ENCODE data around the gene TAOK3. TPM values are rescaled to one million over a fixed set of nuclear protein-coding genes. Genes with fewer than 3 reads are reported as not detected.

The TAOK3 gene
- total RNA-seq, 1 experiment from 2014 or later, result 39.1 TPM

DNA sequence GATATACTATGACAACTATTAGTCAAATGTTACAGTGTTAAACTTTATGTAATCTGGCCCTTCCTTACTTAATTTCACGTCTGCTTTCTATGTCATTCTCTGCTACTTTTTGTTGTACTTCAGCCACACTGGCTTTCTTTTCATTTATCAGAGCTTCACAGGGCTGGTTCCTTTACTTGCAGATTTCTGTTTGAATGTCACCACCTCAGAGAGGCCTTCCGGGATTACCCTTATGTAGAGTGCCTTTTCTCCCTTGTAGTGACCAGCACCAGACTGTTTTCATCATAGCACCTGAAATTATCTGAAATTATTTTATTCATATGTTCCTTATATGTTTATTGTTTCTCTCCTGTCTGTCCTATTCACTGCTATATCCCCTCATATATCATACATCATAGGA lies 75.4 kb downstream of the TAOK3 start:
- Mint-ChIP-seq H3K4me3 (ENCODE audit: low read depth, unreplicated experiment) (no peak overlapping the region), H3K36me3 (ENCODE audit: insufficient read depth, unreplicated experiment) (no peaks in the 10 kb centered on the region), H3K27ac (ENCODE audit: unreplicated experiment) (no peak overlapping the region), H3K4me1 (ENCODE audit: low read depth, unreplicated experiment) (peaks cover 25% of the 10 kb centered on the region), H3K27me3 (ENCODE audit: unreplicated experiment) (no peaks in the 10 kb centered on the region), H3K9me3 (ENCODE audit: low read depth, unreplicated experiment) (no peaks in the 10 kb centered on the region)
- intact Hi-C loops (cut with micrococcal nuclease; ENCODE audit: unreplicated experiment), result no loop called here
- CTCF ChIA-PET, result no interaction called here
- TF ChIP-seq, protein P1, sequence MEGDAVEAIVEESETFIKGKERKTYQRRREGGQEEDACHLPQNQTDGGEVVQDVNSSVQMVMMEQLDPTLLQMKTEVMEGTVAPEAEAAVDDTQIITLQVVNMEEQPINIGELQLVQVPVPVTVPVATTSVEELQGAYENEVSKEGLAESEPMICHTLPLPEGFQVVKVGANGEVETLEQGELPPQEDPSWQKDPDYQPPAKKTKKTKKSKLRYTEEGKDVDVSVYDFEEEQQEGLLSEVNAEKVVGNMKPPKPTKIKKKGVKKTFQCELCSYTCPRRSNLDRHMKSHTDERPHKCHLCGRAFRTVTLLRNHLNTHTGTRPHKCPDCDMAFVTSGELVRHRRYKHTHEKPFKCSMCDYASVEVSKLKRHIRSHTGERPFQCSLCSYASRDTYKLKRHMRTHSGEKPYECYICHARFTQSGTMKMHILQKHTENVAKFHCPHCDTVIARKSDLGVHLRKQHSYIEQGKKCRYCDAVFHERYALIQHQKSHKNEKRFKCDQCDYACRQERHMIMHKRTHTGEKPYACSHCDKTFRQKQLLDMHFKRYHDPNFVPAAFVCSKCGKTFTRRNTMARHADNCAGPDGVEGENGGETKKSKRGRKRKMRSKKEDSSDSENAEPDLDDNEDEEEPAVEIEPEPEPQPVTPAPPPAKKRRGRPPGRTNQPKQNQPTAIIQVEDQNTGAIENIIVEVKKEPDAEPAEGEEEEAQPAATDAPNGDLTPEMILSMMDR (IDR thresholded peaks at IDR 0.05; ENCODE audit: unreplicated experiment), result no peak
- no peak for DNase-seq
- no TSS peak for BruUV-seq (replicated peaks)

DNA sequence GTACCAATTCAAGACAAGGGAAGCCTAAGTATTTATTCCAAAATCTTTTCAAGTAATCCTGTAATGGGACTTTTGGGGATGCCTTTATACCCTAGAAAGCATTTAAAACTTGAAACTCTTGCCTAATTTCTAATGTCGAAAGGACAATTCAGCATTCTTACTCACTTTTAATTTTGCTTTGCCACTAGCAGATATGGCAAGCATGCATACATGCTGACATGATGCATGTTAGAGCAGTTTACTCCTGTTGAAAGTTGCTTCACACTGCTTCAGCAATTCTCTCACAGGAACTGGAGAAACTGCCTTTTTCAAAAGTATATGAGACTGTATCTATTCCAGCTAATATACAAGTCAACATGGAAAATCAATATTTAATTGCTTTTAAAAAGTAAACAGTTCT lies 79.9 kb downstream of the TAOK3 start:
- BruUV-seq (replicated peaks), result no TSS peak
- Mint-ChIP-seq H3K4me3 (ENCODE audit: low read depth, unreplicated experiment) (no peak overlapping the region), H3K36me3 (ENCODE audit: insufficient read depth, unreplicated experiment) (no peaks in the 10 kb centered on the region), H3K27me3 (ENCODE audit: unreplicated experiment) (no peaks in the 10 kb centered on the region), H3K4me1 (ENCODE audit: low read depth, unreplicated experiment) (no peaks in the 10 kb centered on the region), H3K27ac (ENCODE audit: unreplicated experiment) (no peak overlapping the region), H3K9me3 (ENCODE audit: low read depth, unreplicated experiment) (no peaks in the 10 kb centered on the region)
- DNase-seq, result no peak
- CTCF ChIA-PET, result no interaction called here
- TF ChIP-seq, protein P1 (IDR thresholded peaks at IDR 0.05; ENCODE audit: unreplicated experiment), result no peak
- intact Hi-C loops (cut with micrococcal nuclease; ENCODE audit: unreplicated experiment), result no loop called here

DNA sequence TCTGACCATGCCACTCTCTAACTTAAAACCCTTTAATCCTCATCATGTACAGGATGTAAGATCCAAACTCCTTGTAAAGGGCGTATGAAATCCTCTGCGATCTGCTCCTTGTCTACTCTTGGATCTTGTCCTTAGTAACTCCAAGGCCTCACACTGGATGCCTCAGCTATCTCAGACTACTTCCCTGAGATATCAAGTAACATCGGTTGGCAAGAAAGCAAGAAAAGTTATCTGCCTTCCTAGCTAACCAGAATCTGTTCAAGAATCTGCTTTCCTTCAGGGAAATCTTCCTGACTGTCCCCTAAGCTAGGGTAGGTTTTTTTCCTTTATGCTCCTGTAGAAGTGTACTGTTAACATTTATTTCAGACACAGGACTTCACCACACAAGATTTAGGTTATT lies 82.6 kb downstream of the TAOK3 start:
- TF ChIP-seq, protein P1 (IDR thresholded peaks at IDR 0.05; ENCODE audit: unreplicated experiment), result no peak
- no TSS peak for BruUV-seq (replicated peaks)
- CTCF ChIA-PET, result interaction anchor here (0.7 kb wide), 1 partner anchor 398 kb away, joined by 3 read pairs; no protein-coding TSS in a partner anchor
- intact Hi-C loops (cut with micrococcal nuclease; ENCODE audit: unreplicated experiment), result no loop called here
- peak overlapping the region; percentile 12 for H3K27ac Mint-ChIP-seq (ENCODE audit: unreplicated experiment)
- H3K9me3 Mint-ChIP-seq (ENCODE audit: low read depth, unreplicated experiment), result no peaks in the 10 kb centered on the region
- H3K36me3 Mint-ChIP-seq (ENCODE audit: insufficient read depth, unreplicated experiment), result no peaks in the 10 kb centered on the region
- H3K4me1 Mint-ChIP-seq (ENCODE audit: low read depth, unreplicated experiment), result no peaks in the 10 kb centered on the region
- no peak for DNase-seq
- no peaks in the 10 kb centered on the region for H3K27me3 Mint-ChIP-seq (ENCODE audit: unreplicated experiment)
- H3K4me3 Mint-ChIP-seq (ENCODE audit: low read depth, unreplicated experiment), result no peak overlapping the region

DNA sequence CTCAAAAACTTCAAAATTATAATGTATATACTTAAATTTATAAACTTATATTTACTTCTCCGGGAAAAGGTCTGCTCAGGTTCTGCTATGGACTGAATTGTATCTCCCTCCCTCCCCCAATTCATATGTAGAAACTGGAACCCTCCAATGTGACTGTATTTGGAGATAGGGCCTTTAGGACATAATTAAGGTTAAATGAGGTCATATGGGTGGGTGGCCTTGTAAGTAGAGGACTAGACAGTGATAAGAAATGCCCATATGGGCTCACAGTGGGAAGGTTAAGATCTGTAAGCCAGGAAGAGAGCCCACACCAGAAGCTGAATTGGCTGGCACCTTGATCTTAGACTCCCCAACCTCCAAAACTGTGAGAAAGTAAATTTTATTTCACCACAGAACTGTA lies 84.5 kb downstream of the TAOK3 start:
- Mint-ChIP-seq H3K27me3 (ENCODE audit: unreplicated experiment) (no peaks in the 10 kb centered on the region), H3K36me3 (ENCODE audit: insufficient read depth, unreplicated experiment) (no peaks in the 10 kb centered on the region), H3K4me1 (ENCODE audit: low read depth, unreplicated experiment) (no peaks in the 10 kb centered on the region), H3K4me3 (ENCODE audit: low read depth, unreplicated experiment) (no peak overlapping the region), H3K9me3 (ENCODE audit: low read depth, unreplicated experiment) (no peaks in the 10 kb centered on the region), H3K27ac (ENCODE audit: unreplicated experiment) (no peak overlapping the region)
- BruUV-seq (replicated peaks), result no TSS peak
- TF ChIP-seq, protein P1 (IDR thresholded peaks at IDR 0.05; ENCODE audit: unreplicated experiment), result no peak
- intact Hi-C loops (cut with micrococcal nuclease; ENCODE audit: unreplicated experiment), result no loop called here
- no peak for DNase-seq
- CTCF ChIA-PET, result no interaction called here
